ENCODE measurements around the gene EDA. TPM values are rescaled to one million over a fixed set of nuclear protein-coding genes. Genes with fewer than 3 reads are reported as not detected.

EDA gene
- 0.69 to 0.78 TPM (median 0.75 TPM) in 5 replicates for total RNA-seq (2022; extraction: Qiagen RNA extraction; ENCODE audit: low read depth)

DNA sequence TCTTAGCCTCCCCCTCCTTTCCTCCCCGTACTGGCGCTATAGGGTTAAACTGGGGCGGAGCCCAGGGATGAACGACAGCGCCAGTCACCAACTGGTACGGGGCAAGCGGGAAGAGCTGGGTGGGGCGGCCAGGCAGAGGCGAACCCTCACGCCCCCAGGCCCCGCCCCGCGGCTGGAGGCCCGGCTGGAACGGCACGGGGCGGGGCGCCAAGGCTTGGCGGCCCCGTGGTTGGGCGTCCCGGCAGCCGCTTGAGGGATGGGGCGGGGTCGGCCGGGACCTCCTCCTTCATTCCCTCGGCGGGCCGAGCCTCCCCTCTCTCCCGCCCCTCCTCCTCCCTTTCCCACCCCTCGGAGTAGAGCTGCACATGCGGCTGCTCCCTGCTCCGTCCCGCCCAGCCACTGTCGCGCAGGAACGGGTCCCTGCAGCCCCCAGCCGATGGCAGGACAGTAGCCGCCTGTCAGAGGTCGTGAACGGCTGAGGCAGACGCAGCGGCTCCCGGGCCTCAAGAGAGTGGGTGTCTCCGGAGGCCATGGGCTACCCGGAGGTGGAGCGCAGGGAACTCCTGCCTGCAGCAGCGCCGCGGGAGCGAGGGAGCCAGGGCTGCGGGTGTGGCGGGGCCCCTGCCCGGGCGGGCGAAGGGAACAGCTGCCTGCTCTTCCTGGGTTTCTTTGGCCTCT is at the start of gene EDA:
EDA (plus strand) TSS at position 335 of the 678 bp plus-strand sequence.

DNA sequence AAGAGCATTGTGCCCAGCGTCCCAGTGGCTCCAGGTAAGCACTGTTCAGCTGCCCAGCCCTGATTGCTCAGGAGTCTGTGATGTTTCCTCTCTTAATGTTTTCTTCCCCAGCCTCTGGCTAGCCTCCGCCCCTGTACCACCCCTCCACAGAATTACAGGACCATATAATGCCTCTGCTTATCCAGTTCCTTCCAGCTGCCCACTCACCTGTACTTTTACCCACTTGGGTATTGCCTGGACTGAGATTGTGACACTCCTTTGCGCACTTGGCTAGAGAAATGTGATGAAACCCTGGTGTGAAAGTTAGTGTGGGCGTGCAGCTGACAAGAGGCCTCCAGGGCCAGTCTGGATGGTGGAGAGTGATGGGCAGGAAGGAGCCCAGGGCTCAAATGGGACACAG is 434.0 kb downstream of the EDA start, which contains the start of gene AWAT2:
AWAT2 (minus strand) TSS at position 14 of the 400 bp plus-strand sequence; CDS start at position 8, 6 bp downstream.

DNA sequence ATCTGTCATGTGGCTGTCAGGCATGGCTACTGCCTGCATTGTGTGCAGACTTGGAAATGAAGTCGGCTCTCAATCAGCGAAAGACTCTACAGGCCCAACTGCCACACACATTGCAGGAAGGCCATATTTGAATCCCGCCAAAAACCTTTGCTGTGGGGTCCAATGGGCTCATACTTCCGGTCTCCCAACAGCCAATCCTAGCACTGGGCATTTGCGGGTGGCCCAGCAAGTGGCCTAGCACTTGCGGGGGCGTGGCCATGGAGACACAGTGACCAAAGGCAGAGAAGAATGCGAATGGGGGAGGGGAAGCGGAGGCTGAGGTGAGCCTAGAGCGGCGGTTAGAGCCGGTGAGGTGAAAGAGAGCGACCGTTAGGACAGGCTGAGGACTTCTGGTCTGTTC is 446.2 kb downstream of the EDA start, which contains the start of gene OTUD6A:
OTUD6A (plus strand) TSS at position 382 of the 400 bp plus-strand sequence. CDS start 68 bp downstream, outside the sequence.

Other genes starting within 250 kb of the EDA start
- gene NALF2, start 111.8 kb upstream of the EDA start, total RNA-seq (2022; extraction: Qiagen RNA extraction; ENCODE audit: low read depth): 5.4 to 6.7 TPM (median 6.1 TPM) in 5 replicates